HG03571 (cell line): ENCODE results near the gene DHRSX.
"Not testable (repeated sequence)": the region's sequence is repeated elsewhere in the genome, so short reads cannot be mapped to it uniquely, and the experiment has no call there.

ENCODE experiments used
- ATAC-seq: cut with Tn5 transposase; IDR thresholded peaks from one replicate; pipeline ENCODE4 v1.9.1; 2021; ENCODE audit not compliant: unreplicated experiment

Gene DHRSX

DNA sequence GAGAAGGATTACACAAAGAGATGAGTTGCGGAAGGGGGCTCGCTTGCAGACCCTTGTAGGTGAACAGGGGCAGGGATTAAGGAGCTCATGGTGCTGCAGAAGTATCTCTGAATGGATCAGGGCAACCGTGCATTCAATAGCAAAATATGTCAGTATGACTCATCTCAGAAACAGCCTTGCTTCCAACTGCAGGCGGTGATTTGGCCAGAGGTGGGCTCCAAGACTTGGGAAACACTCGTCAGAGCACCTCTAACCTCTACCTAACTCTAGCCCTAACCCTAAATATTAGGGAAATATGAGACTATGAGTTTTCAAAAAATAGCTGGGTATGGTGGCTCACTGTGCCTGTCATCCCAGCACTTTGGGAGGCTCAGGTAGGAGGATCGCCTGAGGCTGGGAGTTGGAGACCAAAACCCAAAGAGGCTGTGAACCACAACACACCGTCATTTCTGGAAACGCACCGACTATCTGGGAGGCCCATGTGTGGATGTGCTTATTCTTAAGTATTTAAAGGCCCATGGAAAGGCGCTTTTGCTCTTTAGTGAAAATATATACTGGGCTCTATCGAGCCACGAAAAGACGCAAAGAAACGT, 102.6 kb downstream of the DHRSX start:
- no peak for ATAC-seq

DNA sequence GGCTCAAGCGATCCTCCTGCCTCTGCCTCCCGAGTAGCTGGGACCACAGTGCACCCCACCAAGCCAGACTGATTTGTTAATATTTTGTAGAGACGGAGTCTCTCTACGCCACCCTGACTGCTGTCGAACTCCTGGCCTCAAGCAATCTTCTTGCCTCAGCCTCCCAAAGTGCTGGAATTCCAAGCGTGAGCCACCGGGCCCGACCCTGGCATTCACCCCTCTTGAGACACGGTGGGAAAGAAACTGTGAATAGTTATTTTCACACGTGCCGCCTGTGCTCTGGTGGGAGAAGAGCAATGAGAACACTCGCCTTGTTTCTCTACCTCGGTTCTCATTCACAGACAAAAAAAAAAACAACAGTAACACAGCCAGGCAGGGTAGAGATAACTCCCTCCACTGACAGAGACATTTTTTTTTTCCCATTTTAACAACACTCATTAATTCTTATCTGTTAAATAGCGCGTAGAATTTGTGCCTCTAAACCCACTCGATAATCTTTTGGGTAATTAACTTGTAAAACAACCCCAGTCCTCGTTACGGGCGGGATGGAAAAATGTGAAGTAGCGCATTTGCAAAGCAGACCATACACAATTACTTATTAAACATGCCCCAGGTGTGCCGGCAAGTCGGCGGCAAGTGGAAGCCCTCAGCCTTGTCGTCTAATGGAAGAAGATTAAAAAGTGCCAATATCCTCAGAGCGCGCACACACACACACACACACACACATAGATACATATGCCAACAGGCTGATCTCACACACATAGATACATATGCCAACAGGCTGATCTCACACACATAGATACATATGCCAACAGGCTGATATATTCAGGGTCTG, 103.3 kb downstream of the DHRSX start:
- ATAC-seq: no peak

DNA sequence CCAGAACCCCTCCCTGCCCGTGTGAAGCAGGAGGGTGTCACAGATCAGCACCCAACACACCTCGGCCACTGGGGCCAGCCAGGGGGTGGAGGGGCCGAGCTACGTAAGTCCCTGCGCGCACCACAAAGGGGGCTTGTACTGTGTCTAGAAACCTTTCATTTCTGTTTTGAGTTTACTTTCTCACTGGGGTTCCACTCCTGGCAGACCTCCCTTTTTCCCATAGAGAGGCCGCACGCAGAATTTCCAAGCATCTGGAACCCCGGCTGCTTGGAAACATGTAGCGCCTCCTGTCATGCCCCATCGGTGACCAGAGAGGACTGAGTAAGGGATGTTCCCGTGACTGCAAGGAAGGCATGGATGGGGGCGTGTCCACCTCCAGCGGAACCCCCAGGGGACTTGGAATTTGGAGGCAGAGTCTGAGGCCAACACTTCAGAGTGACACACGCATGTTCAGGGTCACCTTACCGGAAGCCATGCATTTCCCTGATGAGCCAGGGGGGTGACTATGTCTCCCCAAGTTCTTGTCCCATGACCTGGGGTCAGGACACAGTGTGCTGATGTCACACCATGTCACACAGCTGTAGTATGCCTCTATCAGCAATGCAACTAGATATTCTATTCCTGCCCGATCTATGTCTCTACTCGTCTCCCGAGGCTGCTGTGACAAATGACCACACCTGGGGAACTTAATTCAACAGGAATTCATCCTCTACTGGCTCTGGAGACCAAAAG, 105.3 kb downstream of the DHRSX start:
- no peak for ATAC-seq

DNA sequence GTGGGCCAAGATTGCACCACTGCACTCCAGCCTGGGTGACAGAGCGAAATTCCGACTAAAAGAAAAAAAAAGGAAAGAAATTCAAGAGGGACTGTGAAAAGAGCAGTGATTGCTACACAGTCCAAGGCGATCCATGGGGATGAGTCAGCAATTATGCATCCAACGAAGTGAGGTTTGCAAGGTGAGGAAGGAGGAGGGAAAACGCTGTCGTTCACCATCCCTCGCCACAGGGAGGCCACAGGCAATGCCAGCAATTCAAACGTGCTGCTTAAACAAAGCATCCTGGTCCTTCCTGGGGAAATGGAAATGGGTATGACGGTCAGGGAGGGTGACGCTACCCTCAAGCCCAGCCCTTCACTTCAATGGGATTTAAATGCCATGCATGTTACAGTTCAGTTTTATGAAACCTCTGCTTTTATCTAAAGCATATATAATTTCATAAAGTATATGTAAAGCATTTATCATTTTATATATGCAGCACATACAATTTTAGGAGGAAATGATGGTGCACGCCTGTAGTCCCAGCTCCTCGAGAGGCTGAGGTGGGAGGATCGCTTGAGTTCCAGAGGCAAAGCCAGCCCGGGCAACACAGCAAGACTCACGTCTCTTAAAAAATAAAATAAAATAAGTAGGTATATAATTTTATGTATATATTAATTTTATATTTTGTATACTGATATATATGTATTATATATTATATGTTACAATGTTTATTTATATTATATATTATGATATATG, 108.7 kb downstream of the DHRSX start:
- no peak for ATAC-seq

DNA sequence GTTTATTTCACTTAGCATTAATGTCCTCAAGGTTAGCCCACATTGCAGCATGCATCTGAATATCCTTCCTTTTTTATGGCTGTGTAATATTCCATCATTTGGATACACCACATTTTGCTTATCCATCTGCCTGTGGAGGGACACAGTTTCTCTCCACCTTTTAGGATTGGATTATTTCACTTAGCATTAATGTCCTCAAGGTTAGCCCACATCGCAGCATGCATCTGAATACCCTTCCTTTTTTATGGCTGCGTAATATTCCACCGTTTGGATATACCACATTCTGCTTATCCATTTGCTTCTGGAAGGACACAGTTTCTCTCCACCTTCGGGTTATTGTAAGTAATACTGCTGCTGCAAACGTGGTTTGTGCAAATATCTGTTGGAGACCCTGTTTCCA, 110.0 kb downstream of the DHRSX start:
- ATAC-seq: no peak

DNA sequence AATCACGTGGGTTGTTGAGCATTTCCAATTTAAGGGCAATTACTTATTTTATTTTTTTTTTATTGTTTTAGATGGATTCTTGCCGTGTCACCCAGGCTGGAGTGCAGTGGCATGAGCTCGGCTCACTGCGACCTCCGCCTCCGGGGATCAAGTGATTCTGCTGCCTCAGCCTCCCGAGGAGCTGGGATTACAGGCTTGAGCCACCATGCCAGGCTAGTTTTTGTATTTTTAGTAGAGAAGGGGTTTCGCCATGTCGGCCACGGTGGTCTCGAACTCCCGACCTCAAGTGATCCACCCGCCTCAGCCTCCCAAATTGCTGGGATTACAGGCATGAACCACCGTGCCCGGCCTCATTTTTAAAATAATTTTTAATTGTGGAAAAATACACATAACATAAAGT, 111.0 kb downstream of the DHRSX start:
- ATAC-seq: not testable (repeated sequence)

DNA sequence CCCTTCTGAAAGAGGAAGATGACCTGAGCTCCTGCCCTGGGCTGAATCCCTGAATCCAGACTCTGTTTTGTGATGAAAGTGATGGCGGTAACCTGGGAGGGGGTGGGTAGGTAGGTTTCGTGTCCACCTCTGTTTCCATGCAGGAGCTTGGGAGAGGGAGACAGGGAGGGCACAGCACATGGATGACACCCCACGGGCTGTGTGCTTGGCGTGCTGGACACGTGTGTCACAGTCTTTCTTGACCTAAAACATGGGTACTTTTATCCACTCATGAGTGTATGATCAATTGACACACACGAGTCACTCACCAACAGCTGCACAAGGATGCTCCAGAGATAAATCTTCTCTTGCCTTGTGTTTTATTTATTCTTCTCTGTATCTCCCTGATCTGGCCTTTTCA, 111.5 kb downstream of the DHRSX start:
- ATAC-seq: no peak

DNA sequence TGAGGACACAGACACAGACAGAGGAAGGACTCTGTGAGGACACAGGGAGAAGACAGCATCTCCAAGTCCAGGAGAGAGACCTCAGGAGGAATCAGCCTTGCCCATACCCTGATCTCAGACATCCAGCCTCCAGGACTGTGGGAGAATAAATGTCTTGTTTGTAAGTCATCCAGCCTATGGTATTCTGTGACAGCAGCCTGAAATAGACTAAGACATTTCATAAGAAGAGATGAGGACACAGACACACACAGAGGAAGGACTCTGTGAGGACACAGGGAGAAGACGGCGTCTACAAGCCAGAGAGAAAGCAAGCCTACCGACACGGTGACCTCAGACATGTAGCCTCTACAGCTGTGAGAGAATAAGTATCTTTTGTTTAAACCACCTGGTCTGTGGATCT, 112.1 kb downstream of the DHRSX start:
- ATAC-seq: no peak

DNA sequence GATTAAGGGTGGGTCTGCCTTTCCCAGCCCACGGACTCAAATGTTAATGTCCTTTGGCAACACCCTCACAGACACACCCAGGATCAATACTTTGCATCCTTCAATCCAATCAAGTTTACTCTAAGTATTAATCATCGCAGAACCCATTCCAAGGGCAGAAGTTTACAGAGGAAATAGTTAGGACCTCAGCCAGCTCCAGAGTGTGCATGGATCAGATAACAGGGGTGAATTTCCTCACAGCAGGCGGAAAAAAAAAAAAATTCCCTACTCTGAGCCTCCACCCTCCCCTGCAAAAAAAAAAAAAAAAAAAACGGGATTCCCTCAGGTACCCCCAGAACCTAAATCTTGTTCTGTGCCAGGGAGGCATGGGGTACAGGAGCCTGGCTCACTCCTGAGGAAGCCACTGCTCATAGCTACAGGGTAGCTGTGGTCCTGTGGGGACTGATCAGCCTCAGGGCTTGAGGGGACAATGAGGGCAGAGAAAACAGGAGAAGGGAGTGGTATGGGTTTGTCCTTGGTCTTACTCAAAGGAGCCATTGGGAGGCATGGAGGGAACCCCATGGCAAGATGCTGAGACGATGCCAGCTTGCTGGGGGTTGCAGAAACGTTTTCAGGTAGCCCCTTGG, 113.0 kb downstream of the DHRSX start:
- ATAC-seq: no peak

DNA sequence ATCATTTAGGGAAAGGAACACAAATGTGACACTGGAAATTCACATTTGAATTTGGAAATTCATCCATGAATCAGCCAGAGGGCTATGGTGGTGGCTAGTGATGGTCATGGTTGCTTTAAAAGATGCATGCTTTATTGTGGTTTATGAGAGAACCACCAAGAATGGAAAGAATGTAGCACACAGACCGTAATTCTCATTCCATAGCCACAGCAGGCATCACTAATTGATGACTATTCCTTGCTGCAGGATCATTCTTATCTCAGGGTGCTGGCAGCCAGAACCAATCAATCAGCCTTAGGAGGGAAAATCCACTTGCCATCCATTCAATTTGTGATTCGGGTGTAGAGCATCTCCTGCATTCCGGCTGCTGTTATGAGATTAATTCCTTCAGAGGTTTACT, 115.6 kb downstream of the DHRSX start:
- no peak for ATAC-seq

DNA sequence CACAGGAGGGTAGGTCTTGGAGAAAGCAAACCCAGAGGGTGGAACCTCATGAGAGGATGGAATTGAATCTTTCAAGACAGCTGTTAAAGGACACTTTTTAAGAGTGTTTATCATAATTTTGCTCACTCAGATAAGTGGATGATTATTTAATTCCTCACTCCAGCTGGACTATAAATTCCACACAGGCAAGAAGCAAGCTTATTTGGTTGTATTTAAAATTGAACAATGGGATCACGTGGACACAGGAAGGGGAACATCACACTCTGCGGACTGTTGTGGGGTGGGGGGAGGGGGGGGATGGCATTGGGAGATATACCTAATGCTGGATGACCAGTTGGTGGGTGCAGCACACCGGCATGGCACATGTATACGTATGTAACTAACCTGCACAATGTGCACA, 116.3 kb downstream of the DHRSX start:
- ATAC-seq: no peak

DNA sequence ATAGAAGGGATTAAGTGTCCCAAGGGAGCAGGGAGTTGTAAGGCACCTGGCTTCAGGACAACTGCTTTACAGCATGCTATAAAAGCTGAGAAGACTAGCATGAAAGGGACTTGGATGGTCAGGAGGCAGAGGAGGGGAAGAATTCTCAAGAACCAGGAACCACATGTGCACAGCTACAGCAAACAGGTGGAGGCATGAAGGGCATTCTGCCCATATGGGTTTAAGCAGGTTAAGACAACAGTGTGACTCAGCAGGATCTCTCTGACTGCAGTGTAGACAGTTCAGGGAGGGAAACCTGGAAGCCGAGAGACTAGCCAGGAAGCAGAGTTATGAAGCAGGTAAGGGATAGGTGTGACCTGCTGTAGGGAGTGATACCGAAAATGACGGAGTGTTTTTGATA, 117.0 kb downstream of the DHRSX start:
- ATAC-seq: no peak

DNA sequence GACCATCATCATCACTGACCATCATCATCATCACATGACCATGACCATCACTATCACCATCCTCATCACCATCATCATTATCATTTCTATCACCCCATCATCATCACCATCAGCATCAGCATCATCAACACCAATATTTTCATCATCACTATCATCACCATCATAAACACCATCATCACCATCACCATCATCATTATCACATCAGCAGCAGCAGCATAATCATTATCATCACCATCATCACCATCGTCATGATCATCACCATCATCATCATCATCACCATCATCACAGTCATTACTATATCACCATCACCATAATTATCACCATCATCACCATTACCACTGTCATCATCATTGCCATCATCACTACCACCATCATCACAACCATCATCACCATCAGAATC, 117.6 kb downstream of the DHRSX start:
- no peak for ATAC-seq

DNA sequence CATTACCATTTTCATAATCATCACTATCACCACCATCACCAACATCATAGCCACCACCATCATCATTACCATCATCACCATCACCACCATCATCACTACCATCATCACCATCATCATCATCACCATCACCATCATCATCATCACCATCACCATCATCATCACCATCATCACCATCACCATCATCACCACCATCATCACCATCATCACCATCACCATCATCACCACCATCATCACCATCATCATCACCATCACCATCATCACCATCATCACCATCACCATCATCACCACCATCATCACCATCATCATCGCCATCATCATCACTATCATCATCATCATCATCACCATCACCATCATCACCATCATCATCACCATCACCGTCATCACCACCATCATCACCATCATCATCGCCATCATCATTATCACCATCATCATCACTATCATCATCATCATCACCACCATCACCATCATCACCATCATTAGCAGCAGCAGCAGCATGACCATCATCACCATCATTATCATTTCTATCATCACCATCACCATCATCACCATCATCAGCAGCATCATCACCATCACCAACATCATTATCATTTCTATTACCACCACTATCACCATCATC, 118.2 kb downstream of the DHRSX start:
- not testable (repeated sequence) for ATAC-seq

DNA sequence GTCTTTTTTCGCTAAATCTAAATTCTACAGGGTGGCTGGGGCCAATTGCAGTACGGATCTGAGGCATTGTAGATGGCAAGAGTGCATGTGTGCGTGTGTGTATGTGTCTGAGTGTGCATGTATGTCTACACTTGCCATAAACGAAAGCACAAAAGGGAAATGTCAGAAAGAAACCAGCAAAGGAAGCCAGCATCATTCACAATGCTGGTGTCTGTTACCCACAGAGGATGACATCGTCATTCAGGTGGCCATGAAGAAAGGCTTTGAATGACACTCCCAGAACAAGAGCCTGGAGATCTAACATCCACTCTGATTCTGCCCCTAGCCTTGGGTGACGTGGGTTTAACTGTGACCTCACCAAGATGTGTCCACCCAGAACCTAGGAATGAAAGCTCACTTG, 124.6 kb downstream of the DHRSX start:
- ATAC-seq: no peak

DNA sequence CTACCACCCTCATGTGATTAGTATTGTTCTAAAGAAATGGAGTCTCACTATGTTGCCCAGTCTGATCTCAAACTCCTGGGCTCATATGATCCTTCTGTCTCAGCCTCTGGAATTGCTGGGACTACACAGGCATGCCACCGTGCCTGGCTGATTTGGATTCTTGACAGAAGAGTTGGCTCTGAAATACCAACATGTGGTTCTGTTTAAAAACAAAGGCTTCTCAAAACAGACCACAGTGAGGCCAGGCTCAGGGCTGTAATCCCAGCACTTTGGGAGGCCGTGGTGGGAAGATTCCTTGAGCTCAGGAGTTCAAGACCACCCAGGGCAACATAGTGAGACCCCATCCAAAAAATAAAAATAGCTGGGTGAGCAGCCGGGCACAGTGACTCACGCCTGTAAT, 126.7 kb downstream of the DHRSX start:
- no peak for ATAC-seq

DNA sequence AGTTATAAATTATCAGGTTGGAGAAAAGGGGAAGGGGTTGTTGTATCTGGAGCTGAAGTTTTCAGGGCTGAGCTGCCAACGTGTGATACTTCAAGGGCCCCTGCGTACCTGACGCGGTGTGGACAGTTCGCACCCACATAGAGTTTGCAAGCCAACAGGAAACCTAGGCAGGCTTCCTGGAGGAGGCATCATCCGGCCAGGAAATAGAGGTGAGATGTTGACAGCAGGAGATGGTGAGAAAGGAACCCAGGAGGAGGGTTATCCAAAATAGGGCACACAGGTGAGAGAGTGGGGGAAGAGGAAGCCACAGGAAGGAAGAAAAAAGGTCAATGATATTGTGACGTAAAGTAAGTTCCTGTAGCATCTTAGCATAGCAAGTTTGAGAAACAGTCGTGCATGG, 127.2 kb downstream of the DHRSX start:
- ATAC-seq: no peak

DNA sequence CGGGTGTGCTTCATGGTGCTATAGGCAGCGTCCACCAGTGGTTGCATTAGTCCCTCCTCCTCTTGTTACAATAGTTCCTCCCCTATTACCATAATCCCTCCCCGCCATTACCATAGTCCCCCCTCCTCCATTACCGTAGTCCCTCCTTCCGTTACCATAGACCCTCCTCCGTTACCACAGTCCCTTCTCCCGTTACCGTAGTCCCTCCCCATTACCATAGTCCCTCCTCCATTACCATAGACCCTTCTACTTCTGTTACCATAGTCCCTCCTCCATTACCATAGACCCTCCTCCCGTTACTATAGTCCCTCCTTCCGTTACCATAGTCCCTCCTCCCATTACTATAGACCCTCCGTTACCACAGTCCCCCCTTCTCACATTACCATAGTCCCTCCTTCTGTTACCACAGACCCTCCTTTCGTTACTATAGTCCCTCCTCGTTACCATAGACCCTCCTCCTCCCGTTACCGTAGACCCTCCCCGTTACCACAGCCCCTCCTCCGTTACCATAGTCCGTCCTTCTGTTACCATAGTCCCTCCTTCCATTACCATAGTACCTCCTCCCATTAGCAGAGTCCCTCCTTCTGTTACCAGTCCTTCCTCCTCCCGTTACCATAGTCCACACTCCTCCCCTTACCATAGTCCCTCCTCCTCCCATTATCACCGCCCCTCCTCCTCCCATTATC, 129.6 kb downstream of the DHRSX start:
- ATAC-seq: no peak

DNA sequence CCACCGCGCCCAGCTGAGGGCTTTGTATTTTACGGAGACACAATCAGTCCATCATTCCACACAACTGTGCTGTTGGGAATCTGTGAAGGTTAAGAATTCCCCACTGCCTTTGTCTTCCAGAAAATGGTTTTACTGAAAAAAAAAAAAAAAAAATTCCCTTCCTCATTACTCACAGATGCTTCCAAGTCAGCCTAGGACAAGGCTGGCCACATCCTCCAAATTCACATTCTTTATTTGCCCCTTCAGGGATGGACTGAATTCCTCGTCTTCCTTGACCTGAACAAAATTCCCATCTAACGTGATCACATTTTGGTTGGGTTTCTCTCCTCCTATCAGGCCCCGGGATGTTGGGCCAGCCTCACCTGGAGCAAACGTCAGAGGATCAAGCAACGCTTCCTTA, 130.3 kb downstream of the DHRSX start:
- ATAC-seq: no peak

DNA sequence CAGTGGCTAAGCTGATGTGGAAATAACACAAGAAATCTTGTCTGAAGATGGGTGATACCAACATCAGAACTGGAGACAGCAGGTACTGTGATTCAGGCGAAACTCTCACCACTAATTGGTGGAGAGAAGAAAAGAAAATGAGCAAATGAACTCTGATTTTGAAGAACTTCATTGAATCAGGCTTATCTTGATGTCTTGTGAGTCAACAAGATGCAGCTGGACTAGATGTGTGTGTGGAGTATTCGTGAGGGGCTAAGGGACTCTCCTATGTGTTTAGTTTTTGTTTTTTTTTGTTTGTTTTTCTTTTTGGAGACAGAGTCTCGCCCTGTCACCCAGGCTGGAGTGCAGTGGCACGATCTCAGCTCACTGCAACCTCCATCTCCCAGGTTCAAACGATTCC, 131.6 kb downstream of the DHRSX start:
- no peak for ATAC-seq
